Measurements from ENCODE around the gene CAPN10.

The CAPN10 gene

DNA sequence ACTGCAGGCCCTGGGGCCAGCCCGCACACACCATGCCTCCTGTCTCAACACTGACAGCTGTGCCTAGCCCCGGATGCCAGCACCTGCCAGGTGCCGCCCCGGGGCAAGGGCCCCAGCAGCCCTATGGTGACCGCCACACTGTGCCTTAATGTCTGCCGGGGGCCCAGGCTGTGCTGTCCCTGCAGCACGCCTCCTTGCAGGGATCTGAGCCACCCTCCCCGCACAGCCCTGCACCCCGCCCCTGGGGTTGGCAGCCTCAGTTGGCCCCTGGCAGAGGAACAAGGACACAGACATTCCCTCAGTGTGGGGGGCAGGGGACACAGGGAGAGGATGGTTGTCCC lies 8.5 kb upstream of the CAPN10 start:
- Histone ChIP-seq H3K27me3 (ENCODE audit: insufficient read depth, poor library complexity, severe bottlenecking) (no peaks in the 10 kb centered on the region), H3K4me3 (replicated peaks; ENCODE audit: insufficient read depth, low read length) (no peak overlapping the region), H3K27ac (replicated peaks) (no peak overlapping the region)
- TF ChIP-seq SPI1 (IDR thresholded peaks at IDR 0.05; ENCODE audit: borderline replicate concordance, low read depth) (no peak), POLR2AphosphoS5 (IDR thresholded peaks at IDR 0.05; ENCODE audit: low read depth) (no peak), CTCF (IDR thresholded peaks at IDR 0.05; ENCODE audit: insufficient read depth, low read length) (no peak), GABPA (IDR thresholded peaks at IDR 0.05; ENCODE audit: low read depth) (no peak), REST (IDR thresholded peaks at IDR 0.05; ENCODE audit: insufficient replicate concordance, low read depth) (no peak)
- no peak for DNase-seq (ENCODE audit: low read depth in 1 of 2, low spot score in 1 of 2)

GRCh38 chr2:240578488-240578887 lies 8.0 kb upstream of the CAPN10 start:
- no peak overlapping the region for H3K4me3 ChIP-seq (replicated peaks; ENCODE audit: insufficient read depth, low read length)
- H3K27me3 ChIP-seq (ENCODE audit: insufficient read depth, poor library complexity, severe bottlenecking): no peaks in the 10 kb centered on the region
- peak overlapping the region; percentile 79 for H3K27ac ChIP-seq (replicated peaks)
- no peak for TF ChIP-seq GABPA (IDR thresholded peaks at IDR 0.05; ENCODE audit: low read depth)
- TF ChIP-seq POLR2AphosphoS5 (IDR thresholded peaks at IDR 0.05; ENCODE audit: low read depth): no peak
- no peak for TF ChIP-seq REST (IDR thresholded peaks at IDR 0.05; ENCODE audit: insufficient replicate concordance, low read depth)
- no peak for TF ChIP-seq SPI1 (IDR thresholded peaks at IDR 0.05; ENCODE audit: borderline replicate concordance, low read depth)
- no peak for TF ChIP-seq CTCF (IDR thresholded peaks at IDR 0.05; ENCODE audit: insufficient read depth, low read length)
- no peak for DNase-seq (ENCODE audit: low read depth in 1 of 2, low spot score in 1 of 2)

GRCh38 chr2:240579071-240579762 lies 7.3 kb upstream of the CAPN10 start:
- no peaks in the 10 kb centered on the region for H3K27me3 ChIP-seq (ENCODE audit: insufficient read depth, poor library complexity, severe bottlenecking)
- no peak overlapping the region for H3K4me3 ChIP-seq (replicated peaks; ENCODE audit: insufficient read depth, low read length)
- peak overlapping the region; percentile 79 for H3K27ac ChIP-seq (replicated peaks)
- no peak for TF ChIP-seq CTCF (IDR thresholded peaks at IDR 0.05; ENCODE audit: insufficient read depth, low read length)
- no peak for TF ChIP-seq REST (IDR thresholded peaks at IDR 0.05; ENCODE audit: insufficient replicate concordance, low read depth)
- TF ChIP-seq POLR2AphosphoS5 (IDR thresholded peaks at IDR 0.05; ENCODE audit: low read depth): no peak
- TF ChIP-seq GABPA (IDR thresholded peaks at IDR 0.05; ENCODE audit: low read depth): no peak
- TF ChIP-seq SPI1 (IDR thresholded peaks at IDR 0.05; ENCODE audit: borderline replicate concordance, low read depth): no peak
- DNase-seq (ENCODE audit: low read depth in 1 of 2, low spot score in 1 of 2): peak in 1 of 2 experiments; percentile 16

Measured in HL-60 (cell line).